Measurements from ENCODE around the gene FHL2. TPM values are rescaled to one million over a fixed set of nuclear protein-coding genes. Genes with fewer than 3 reads are reported as not detected.

The FHL2 gene
- total and polyA plus RNA-seq, 4 donors, result 3.9 to 9.0 (median 6.5) TPM

- H3K9ac ChIP-seq (ENCODE audit: low read depth in 1 of 2, low read length in 2 of 2), result no peak overlapping the region
- no peaks in the 10 kb centered on the region for H3K4me1 ChIP-seq (ENCODE audit: control insufficient read depth in 4 of 4, insufficient read depth in 4 of 4, low read length in 3 of 4)
- no peaks in the 10 kb centered on the region for H3K27me3 ChIP-seq (ENCODE audit: control insufficient read depth in 4 of 4, insufficient read depth in 4 of 4, low read length in 3 of 4)
- no peak overlapping the region for H3K27ac ChIP-seq (ENCODE audit: low read depth in 1 of 2, low read length in 2 of 2)
- peaks cover 0 to 8% (median 0%) of the 10 kb centered on the region in 4 donors for H3K36me3 ChIP-seq (ENCODE audit: control insufficient read depth in 4 of 4, insufficient read depth in 3 of 4, low read depth in 1 of 4, low read length in 3 of 4)
- H3K4me3 ChIP-seq (ENCODE audit: low read depth in 1 of 3, low read length in 3 of 3), result no peak overlapping the region
- no peak for DNase-seq (ENCODE audit: low spot score)
- no peaks in the 10 kb centered on the region for H3K9me3 ChIP-seq (ENCODE audit: control insufficient read depth in 4 of 4, low read length in 3 of 4)
- TF ChIP-seq MAX (IDR thresholded peaks at IDR 0.05) (no peak), GABPA (IDR thresholded peaks at IDR 0.05 in 1 of 2, conservative IDR thresholded peaks at IDR 0.05 in 1 of 2) (no peak), FOXA1 (IDR thresholded peaks at IDR 0.05) (no peak), YY1 (IDR thresholded peaks at IDR 0.05) (no peak), REST (IDR thresholded peaks at IDR 0.05) (no peak), FOXA2 (IDR thresholded peaks at IDR 0.05) (no peak), EGR1 (IDR thresholded peaks at IDR 0.05; ENCODE audit: low read depth in 2 of 2) (no peak), CTCF (IDR thresholded peaks at IDR 0.05; ENCODE audit: low read depth, low read length, missing input control) (no peak), RAD21 (IDR thresholded peaks at IDR 0.05) (no peak), HNF4A (conservative IDR thresholded peaks at IDR 0.05) (no peak), HNF4G (IDR thresholded peaks at IDR 0.05) (no peak), TAF1 (conservative IDR thresholded peaks at IDR 0.05) (no peak), ATF3 (IDR thresholded peaks at IDR 0.05) (no peak), SP1 (IDR thresholded peaks at IDR 0.05) (no peak), RXRA (IDR thresholded peaks at IDR 0.05) (no peak), ZBTB33 (IDR thresholded peaks at IDR 0.05) (no peak), JUND (IDR thresholded peaks at IDR 0.05) (no peak)
- WGBS, result 88% methylated on average over 5 of the region's 5 CpGs
Observed at GRCh38 chr2:105384861-105385260, 14.0 kb downstream of the FHL2 start.

GRCh38 chr2:105384216-105384615 lies 14.6 kb downstream of the FHL2 start:
- Histone ChIP-seq H3K27ac (ENCODE audit: low read depth in 1 of 2, low read length in 2 of 2) (no peak overlapping the region), H3K4me3 (ENCODE audit: low read depth in 1 of 3, low read length in 3 of 3) (no peak overlapping the region), H3K9ac (ENCODE audit: low read depth in 1 of 2, low read length in 2 of 2) (no peak overlapping the region), H3K9me3 (ENCODE audit: control insufficient read depth in 4 of 4, low read length in 3 of 4) (no peaks in the 10 kb centered on the region), H3K36me3 (ENCODE audit: control insufficient read depth in 4 of 4, insufficient read depth in 3 of 4, low read depth in 1 of 4, low read length in 3 of 4) (peaks cover 0 to 8% (median 0%) of the 10 kb centered on the region in 4 donors), H3K4me1 (ENCODE audit: control insufficient read depth in 4 of 4, insufficient read depth in 4 of 4, low read length in 3 of 4) (no peaks in the 10 kb centered on the region), H3K27me3 (ENCODE audit: control insufficient read depth in 4 of 4, insufficient read depth in 4 of 4, low read length in 3 of 4) (no peaks in the 10 kb centered on the region)
- TF ChIP-seq HNF4G (IDR thresholded peaks at IDR 0.05), result no peak
- TF ChIP-seq FOXA1 (IDR thresholded peaks at IDR 0.05), result no peak
- TF ChIP-seq GABPA (IDR thresholded peaks at IDR 0.05 in 1 of 2, conservative IDR thresholded peaks at IDR 0.05 in 1 of 2), result no peak
- no peak for TF ChIP-seq JUND (IDR thresholded peaks at IDR 0.05)
- DNase-seq (ENCODE audit: low spot score), result no peak
- 75% methylated on average over 7 of the region's 7 CpGs for WGBS
